ENCODE data around the gene GHRH. TPM values are rescaled to one million over a fixed set of nuclear protein-coding genes. Genes with fewer than 3 reads are reported as not detected.

GHRH gene
- total RNA-seq, 1 experiment from 2014 or later = not detected

DNA sequence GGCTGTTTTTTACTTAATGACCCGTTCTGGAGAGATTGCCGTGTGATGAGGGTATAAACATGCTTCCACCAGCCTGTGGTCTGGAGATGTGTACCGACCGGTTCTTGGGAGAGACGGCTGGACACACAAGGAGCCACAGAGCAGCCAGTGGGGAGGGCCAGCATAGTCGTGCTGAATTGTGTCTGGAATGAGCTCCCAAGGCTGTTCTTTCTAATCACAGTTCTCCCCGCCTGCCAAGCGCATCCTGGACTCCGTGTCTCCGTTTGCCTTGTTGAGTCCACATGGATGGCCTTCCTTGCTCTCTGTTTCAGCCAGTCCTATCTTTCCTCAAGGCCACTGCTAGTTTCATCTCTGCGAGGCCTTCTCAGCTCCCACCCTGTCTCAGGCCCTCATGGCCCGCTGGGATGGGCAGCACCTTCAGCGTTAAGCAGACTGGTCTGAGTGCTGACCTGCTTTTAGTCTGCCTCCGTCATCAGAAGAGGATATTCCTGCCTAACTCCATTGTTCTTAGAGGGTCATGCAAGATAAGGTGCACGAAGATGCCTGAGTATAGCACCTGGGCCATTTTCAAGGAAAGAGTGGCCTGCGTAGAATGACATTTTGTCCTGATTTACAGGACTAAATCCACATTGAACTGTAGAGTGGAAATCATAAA, 48.4 kb upstream of the GHRH start:
- Histone ChIP-seq H2BK12ac (ENCODE audit: insufficient read length, low read depth, low read length) (no peak overlapping the region), H2BK15ac (ENCODE audit: low read depth, low read length) (no peak overlapping the region), H3T11ph (ENCODE audit: low read length) (no peak overlapping the region), H3K4ac (ENCODE audit: low read depth, low read length) (no peak overlapping the region), H3K27me3 (ENCODE audit: insufficient read depth, low read length) (no peaks in the 10 kb centered on the region), H4K8ac (replicated peaks; ENCODE audit: insufficient read length, low read depth, low read length) (no peak overlapping the region), H3K18ac (ENCODE audit: insufficient read length, low read depth, low read length) (no peak overlapping the region), H3K23ac (ENCODE audit: insufficient read length, low read depth, low read length) (no peak overlapping the region), H3K4me2 (ENCODE audit: insufficient read depth, insufficient read length, low read length) (no peak overlapping the region), H3K79me1 (ENCODE audit: insufficient read depth, low read depth, low read length, poor library complexity, severe bottlenecking) (no peaks in the 10 kb centered on the region), H4K20me1 (ENCODE audit: control insufficient read depth, insufficient read depth, insufficient read length) (no peaks in the 10 kb centered on the region), H3K4me1 (ENCODE audit: insufficient read depth, low read length) (no peaks in the 10 kb centered on the region), H3K14ac (ENCODE audit: insufficient read depth, low read length) (no peak overlapping the region), H2AK5ac (ENCODE audit: insufficient read length, low read length) (no peak overlapping the region), H3K27ac (ENCODE audit: insufficient read length, low read depth, low read length) (no peak overlapping the region), H2BK120ac (ENCODE audit: low read depth, low read length, poor library complexity, severe bottlenecking) (no peak overlapping the region), H3K56ac (ENCODE audit: insufficient read length, low read depth, low read length) (no peak overlapping the region), H3K79me2 (ENCODE audit: insufficient read depth, low read length) (no peaks in the 10 kb centered on the region; the same call in 1 of the 2 replicates), H4K5ac (ENCODE audit: insufficient read length, low read depth, low read length) (no peak overlapping the region), H2BK5ac (ENCODE audit: insufficient read length, low read length) (no peak overlapping the region), H2AFZ (ENCODE audit: low read length) (no peak overlapping the region), H3K23me2 (ENCODE audit: insufficient read length, low read depth, low read length, poor library complexity, severe bottlenecking) (no peaks in the 10 kb centered on the region), H3K9me3 (ENCODE audit: control insufficient read depth, low read depth, low read length) (no peaks in the 10 kb centered on the region), H3K9ac (ENCODE audit: extremely low read depth, insufficient read length, low read length) (no peak overlapping the region), H2BK20ac (ENCODE audit: low read depth, low read length, poor library complexity, severe bottlenecking) (no peak overlapping the region), H4K91ac (ENCODE audit: insufficient read length, low read depth, low read length) (no peak overlapping the region)
- H3K27ac Mint-ChIP-seq = peak overlapping the region; percentile 60 to 94 (median 61); a peak in 5 of 7 replicates
- DNase-seq = no peak
- H3K4me1 Mint-ChIP-seq = peaks cover 33 to 37% of the 10 kb centered on the region in 2 experiments
- H3K27me3 Mint-ChIP-seq (ENCODE audit: low read depth) = no peaks in the 10 kb centered on the region; the same call in 1 of the 2 replicates
- TF ChIP-seq, protein P1, sequence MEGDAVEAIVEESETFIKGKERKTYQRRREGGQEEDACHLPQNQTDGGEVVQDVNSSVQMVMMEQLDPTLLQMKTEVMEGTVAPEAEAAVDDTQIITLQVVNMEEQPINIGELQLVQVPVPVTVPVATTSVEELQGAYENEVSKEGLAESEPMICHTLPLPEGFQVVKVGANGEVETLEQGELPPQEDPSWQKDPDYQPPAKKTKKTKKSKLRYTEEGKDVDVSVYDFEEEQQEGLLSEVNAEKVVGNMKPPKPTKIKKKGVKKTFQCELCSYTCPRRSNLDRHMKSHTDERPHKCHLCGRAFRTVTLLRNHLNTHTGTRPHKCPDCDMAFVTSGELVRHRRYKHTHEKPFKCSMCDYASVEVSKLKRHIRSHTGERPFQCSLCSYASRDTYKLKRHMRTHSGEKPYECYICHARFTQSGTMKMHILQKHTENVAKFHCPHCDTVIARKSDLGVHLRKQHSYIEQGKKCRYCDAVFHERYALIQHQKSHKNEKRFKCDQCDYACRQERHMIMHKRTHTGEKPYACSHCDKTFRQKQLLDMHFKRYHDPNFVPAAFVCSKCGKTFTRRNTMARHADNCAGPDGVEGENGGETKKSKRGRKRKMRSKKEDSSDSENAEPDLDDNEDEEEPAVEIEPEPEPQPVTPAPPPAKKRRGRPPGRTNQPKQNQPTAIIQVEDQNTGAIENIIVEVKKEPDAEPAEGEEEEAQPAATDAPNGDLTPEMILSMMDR (conservative IDR thresholded peaks at IDR 0.05) = no peak
- peaks cover 11 to 27% (median 13%) of the 10 kb centered on the region in 3 experiments; a peak in 6 of 7 replicates for H3K36me3 Mint-ChIP-seq (ENCODE audit: insufficient read depth in 1 of 3, low read depth in 3 of 3)
- H3K9me3 Mint-ChIP-seq = no peaks in the 10 kb centered on the region
- no CpG with 5 or more reads among the region's 16 CpGs for WGBS (ENCODE audit: extremely low coverage, insufficient read length, low lambda C conversion rate)
- no peak overlapping the region for H3K4me3 Mint-ChIP-seq
